ENCODE measurements around the gene SKIDA1.
"Not testable (repeated sequence)": the region's sequence is repeated elsewhere in the genome, so short reads cannot be mapped to it uniquely, and the experiment has no call there.

GRCh38 chr10:21574514-21574913, 49.0 kb upstream of the SKIDA1 start:
- TF ChIP-seq CTCF (IDR thresholded peaks at IDR 0.05; ENCODE audit: low read depth, low read length, poor library complexity, severe bottlenecking); EZH2phosphoT487 (IDR thresholded peaks at IDR 0.05; ENCODE audit: borderline replicate concordance, low read length): not testable (repeated sequence)
